ENCODE results near the gene PCDHA2. TPM values are rescaled to one million over a fixed set of nuclear protein-coding genes. Genes with fewer than 3 reads are reported as not detected.
A peak's percentile ranks its signal among the peaks of the same experiment; 100 is the strongest.
"Not testable (repeated sequence)": the region's sequence is repeated elsewhere in the genome, so short reads cannot be mapped to it uniquely, and the experiment has no call there.

The PCDHA2 gene
- under 0.01 TPM in 1 of 2 replicates, not detected in the other for total RNA-seq

DNA sequence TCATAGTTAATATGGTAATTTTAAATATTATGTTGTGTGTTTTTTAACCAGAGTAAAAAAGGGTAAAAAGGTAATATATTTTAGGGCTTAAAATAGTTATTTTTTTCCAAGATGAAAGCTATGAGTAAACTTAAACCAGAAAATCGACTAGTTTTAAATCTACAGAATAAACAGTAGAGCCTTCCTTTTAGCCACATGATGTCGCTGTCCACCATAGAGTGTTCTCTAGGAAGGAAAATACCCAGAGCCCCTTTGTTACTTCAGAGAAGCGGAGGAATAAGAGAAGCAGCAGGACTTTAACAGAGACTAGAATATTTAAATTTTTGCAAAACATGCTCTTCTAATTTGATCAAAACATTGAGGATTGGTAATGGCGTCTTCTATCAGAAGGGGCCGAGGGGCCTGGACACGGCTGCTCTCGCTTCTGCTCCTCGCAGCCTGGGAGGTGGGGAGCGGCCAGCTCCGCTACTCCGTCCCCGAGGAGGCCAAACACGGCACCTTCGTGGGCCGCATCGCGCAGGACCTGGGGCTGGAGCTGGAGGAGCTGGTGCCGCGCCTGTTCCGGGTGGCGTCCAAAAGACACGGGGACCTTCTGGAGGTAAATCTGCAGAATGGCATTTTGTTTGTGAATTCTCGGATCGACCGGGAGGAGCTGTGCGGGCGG, at the start of gene PCDHA2:
Gene PCDHA2, plus strand, starts transcription at position 258 of the 664 bp plus-strand sequence.
- no peak for DNase-seq (ENCODE audit: low read depth in 2 of 2)

GRCh38 chr5:140753561-140753960, 41.1 kb upstream of the PCDHA2 start:
- no peak for DNase-seq (ENCODE audit: low read depth in 2 of 2)

GRCh38 chr5:140764177-140764973, 30.3 kb upstream of the PCDHA2 start:
- no peak for DNase-seq (ENCODE audit: low read depth in 2 of 2)

DNA sequence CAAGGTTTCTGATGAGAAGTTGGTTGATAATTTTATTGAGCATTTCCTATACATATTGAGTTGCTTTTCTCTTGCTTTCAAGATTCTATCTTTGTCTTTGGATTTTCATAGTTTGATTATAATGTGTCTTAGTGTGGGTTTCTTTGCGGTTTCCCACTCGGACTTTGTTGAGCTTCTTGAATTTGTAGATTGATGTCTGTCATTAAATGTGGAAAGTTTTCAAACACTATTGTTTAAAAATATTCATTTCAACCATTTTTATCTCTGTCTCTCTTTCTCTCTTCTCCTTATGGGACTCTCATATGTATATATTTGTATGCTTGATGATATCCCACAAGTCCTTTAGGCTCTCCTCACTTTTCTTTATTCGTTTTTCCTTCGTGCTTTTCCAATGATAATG, 27.2 kb upstream of the PCDHA2 start:
- DNase-seq (ENCODE audit: low read depth in 2 of 2): no peak

DNA sequence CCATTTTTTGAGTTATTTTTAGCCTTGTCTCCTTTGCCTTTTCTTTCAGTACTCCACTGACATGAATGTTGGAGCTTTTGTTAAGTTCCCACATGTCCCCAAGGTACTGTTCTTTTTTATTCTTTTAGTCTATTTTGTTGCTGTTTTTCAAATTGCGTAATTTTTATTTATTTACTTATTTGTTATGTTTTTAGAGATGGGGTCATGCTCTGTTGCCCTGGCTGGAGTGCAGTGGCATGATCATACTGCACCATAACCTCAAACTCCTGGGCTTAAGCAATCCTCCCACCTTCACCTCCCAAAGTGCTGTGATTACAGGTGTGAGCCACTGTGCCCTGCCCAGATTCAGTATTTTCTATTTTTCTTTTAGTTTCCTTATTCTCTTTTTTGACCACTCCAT, 14.1 kb upstream of the PCDHA2 start:
- DNase-seq (ENCODE audit: low read depth in 2 of 2): no peak

GRCh38 chr5:140785905-140786686, 8.6 kb upstream of the PCDHA2 start, which contains the start of gene PCDHA1:
PCDHA1 (plus strand) TSS chr5:140786140.
- no peak for DNase-seq (ENCODE audit: low read depth in 2 of 2)

GRCh38 chr5:140787422-140787821, 7.2 kb upstream of the PCDHA2 start:
- DNase-seq (ENCODE audit: low read depth in 2 of 2): not testable (repeated sequence)

DNA sequence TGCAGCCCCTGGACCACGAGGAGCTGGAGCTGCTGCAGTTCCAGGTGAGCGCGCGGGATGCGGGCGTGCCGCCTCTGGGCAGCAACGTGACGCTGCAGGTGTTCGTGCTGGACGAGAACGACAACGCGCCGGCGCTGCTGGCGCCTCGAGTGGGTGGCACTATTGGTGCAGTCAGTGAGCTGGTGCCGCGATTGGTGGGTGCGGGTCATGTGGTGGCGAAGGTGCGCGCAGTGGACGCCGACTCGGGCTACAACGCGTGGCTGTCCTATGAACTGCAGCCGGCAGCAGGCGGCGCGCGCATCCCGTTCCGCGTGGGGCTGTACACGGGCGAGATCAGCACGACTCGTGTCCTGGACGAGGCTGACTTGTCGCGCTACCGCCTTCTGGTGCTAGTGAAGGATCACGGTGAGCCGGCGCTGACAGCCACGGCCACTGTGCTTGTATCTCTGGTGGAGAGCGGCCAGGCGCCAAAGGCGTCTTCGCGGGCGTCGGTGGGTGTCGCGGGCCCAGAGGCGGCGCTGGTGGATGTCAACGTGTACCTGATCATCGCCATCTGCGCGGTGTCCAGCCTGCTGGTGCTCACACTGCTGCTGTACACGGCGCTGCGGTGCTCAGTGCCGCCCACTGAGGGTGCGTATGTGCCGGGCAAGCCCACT, 6.7 kb upstream of the PCDHA2 start:
- DNase-seq (ENCODE audit: low read depth in 2 of 2): not testable (repeated sequence)

DNA sequence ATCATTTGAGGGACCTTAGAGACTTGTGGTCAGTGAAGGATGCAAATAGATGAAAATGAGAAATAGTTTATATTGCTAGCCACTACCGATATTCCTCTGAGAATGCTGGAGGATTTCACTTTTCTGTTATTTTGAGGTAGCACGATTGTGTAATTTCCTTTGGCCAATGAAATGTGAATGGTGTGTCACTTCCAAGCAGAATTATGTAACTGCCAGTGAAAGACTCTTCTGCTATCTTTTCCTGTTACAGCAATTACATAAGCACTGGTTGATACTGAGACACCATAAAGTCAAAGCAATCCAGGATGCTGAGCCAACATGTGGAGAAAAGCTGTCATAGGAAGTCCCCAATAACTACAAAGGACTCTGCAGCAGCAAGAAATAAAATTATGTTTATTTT, 3.6 kb upstream of the PCDHA2 start:
- DNase-seq (ENCODE audit: low read depth in 2 of 2): no peak

GRCh38 chr5:140795259-140795641, 598 bp downstream of the PCDHA2 start:
- no peak for DNase-seq (ENCODE audit: low read depth in 2 of 2)

DNA sequence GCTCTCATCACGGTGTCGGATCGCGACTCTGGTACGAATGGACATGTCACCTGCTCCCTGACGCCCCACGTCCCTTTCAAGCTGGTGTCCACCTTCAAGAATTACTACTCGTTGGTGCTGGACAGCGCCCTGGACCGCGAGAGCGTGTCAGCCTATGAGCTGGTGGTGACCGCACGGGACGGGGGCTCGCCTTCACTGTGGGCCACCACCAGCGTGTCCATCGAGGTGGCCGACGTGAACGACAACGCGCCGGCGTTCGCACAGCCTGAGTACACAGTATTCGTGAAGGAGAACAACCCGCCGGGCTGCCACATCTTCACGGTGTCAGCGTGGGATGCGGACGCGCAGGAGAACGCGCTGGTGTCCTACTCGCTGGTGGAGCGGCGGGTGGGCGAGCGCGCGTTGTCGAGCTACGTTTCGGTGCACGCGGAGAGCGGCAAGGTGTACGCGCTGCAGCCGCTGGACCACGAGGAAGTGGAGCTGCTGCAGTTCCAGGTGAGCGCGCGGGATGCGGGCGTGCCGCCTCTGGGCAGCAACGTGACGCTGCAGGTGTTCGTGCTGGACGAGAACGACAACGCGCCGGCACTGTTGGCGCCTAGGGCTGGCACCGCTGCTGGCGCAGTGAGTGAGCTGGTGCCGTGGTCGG, 1.5 kb downstream of the PCDHA2 start:
- not testable (repeated sequence) for DNase-seq (ENCODE audit: low read depth in 2 of 2)

GRCh38 chr5:140796718-140797095, 2.1 kb downstream of the PCDHA2 start:
- DNase-seq (ENCODE audit: low read depth in 2 of 2): no peak

DNA sequence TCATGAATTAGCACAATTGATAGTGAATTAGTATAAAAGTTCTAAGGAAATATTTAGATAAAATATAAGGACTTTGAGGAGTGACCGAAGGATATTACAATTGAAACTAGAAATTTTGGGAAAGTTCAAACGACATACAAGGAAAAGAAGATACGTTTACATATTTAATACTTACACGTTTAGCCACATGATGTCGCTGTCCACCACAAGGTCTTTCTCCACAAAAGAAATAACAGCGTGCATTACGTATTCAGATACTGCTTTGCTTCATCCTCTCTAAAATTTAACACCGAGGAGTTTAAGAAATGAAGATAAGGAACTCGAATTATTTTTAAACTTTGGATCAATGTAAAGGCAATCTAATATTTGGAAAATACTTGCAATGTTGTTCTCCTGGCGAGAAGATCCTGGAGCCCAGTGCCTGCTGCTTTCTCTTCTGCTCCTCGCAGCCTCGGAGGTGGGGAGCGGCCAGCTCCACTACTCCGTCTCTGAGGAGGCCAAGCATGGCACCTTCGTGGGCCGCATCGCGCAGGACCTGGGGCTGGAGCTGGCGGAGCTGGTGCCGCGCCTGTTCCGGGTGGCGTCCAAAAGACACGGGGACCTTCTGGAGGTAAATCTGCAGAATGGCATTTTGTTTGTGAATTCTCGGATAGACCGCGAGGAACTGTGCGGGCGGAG, 6.3 kb downstream of the PCDHA2 start, which contains the start of gene PCDHA3:
Gene PCDHA3, plus strand, starts transcription at position 242 of the 678 bp plus-strand sequence.
- DNase-seq (ENCODE audit: low read depth in 2 of 2): peak in 1 of 2 donors; percentile 36

- peak in 1 of 2 donors; percentile 7 for DNase-seq (ENCODE audit: low read depth in 2 of 2)
These were observed 6.8 kb downstream of the PCDHA2 start for GRCh38 chr5:140801494-140801841.

GRCh38 chr5:140802381-140802780, 7.7 kb downstream of the PCDHA2 start:
- DNase-seq (ENCODE audit: low read depth in 2 of 2): not testable (repeated sequence)

GRCh38 chr5:140802781-140803271, 8.2 kb downstream of the PCDHA2 start:
- DNase-seq (ENCODE audit: low read depth in 2 of 2): no peak

DNA sequence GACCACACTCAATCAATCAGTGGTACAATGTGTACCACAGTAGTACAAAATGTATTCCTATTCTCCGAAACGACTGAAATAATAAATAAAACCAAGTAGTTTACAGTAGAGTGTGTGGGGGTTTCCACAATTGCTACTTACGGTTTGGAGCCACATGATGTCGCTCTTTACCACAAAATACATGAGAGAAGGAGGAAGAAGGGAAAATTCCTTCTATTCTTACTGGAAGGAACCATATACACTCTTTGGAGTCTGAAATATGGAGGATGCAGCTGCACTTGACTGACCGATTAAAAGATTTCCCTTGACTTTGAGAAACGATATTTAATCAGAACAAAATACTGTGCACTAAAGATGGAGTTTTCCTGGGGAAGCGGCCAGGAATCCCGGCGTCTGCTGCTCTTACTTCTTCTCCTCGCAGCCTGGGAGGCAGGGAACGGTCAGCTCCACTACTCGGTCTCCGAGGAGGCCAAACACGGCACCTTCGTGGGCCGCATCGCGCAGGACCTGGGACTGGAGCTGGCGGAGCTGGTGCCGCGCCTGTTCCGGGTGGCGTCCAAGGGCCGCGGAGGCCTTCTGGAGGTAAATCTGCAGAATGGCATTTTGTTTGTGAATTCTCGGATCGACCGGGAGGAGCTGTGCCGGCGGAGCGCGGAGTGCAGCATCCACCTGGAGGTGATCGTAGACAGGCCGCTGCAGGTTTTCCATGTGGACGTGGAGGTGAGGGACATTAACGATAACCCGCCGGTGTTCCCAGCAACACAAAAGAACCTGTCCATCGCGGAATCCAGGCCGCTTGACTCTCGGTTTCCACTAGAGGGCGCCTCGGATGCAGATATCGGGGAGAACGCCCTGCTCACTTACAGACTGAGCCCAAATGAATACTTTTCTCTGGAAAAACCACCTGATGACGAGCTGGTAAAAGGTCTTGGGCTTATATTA, 12.5 kb downstream of the PCDHA2 start, which contains the start of gene PCDHA4:
Gene PCDHA4, plus strand, starts transcription at position 235 of the 942 bp plus-strand sequence.
- DNase-seq (ENCODE audit: low read depth in 2 of 2): peak in 1 of 2 donors; percentile 18

DNA sequence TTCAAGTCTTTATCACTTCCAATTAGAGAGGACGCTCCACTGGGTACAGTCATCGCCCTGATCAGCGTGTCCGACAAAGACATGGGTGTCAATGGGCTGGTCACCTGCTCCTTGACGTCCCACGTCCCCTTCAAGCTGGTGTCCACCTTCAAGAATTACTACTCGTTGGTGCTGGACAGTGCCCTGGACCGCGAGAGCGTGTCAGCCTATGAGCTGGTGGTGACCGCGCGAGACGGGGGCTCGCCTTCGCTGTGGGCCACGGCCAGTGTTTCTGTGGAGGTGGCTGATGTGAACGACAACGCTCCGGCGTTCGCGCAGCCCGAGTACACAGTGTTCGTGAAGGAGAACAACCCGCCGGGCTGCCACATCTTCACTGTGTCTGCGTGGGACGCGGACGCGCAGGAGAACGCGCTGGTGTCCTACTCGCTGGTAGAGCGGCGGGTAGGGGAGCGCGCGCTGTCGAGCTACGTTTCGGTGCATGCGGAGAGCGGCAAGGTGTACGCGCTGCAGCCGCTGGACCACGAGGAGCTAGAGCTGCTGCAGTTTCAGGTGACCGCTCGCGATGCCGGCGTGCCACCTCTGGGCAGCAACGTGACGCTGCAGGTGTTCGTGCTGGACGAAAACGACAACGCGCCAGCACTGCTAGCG, 13.7 kb downstream of the PCDHA2 start:
- not testable (repeated sequence) for DNase-seq (ENCODE audit: low read depth in 2 of 2)

Measured in dermis microvascular lymphatic vessel endothelial cell (primary cell).